SK-N-MC (cell line): ENCODE measurements around the gene SYNE1.

Experiments
- EZH2 ChIP-seq: fragments of 200-600 bp; sonication (generic); IDR thresholded peaks from one replicate; pipeline ENCODE4 v1.6.1; 2017; ENCODE audit warnings: antibody characterized with exemption
- POLR2AphosphoS5 ChIP-seq: IDR thresholded peaks from 2 replicates; pipeline ENCODE4 v1.6.1; 2012; ENCODE audit warnings: mild to moderate bottlenecking, low read depth, low read length, borderline replicate concordance

- TF ChIP-seq POLR2AphosphoS5 (no peak), EZH2 (no peak)
Observed at GRCh38 chr6:152220786-152221185, 416.4 kb downstream of the SYNE1 start.
